HEK293T (cell line): ENCODE data around the gene TRPT1.

Source experiments
- CTCF ChIA-PET: fragments of 350-600 bp; formaldehyde crosslinking; extraction: SDS; loops from one replicate; lab custom pipeline; 2021; ENCODE audit warnings: antibody characterized with exemption, inconsistent platforms; lab: Yijun Ruan, JAX
- POLR2A ChIA-PET: fragments of 350-600 bp; formaldehyde crosslinking; extraction: SDS; loops from one replicate; lab custom pipeline; 2020; ENCODE audit warnings: antibody characterized with exemption, inconsistent platforms; lab: Yijun Ruan, JAX
- DNase-seq: peaks from one replicate; pipeline ENCODE4 v3.0.0; 2012; ENCODE audit warnings: mixed read lengths; ENCODE audit errors: extremely low spot score
- ARNT ChIP-seq: fragments of 450-650 bp; IDR thresholded peaks from 2 replicates; pipeline ENCODE4 v1.6.1; 2017; ENCODE audit warnings: mild to moderate bottlenecking
- BHLHE40 ChIP-seq: fragments of 450-650 bp; IDR thresholded peaks from 2 replicates; pipeline ENCODE4 v1.6.1; 2016; ENCODE audit warnings: mild to moderate bottlenecking, moderate library complexity, borderline replicate concordance
- CTBP1 ChIP-seq: fragments of 450-650 bp; IDR thresholded peaks from 2 replicates; pipeline ENCODE4 v1.6.1; 2016; ENCODE audit warnings: borderline replicate concordance
- ELF4 ChIP-seq: fragments of 450-650 bp; IDR thresholded peaks from 2 replicates; pipeline ENCODE4 v1.6.1; 2017; ENCODE audit warnings: antibody characterized with exemption
- FOXA1 ChIP-seq: fragments of 450-650 bp; IDR thresholded peaks from 2 replicates; pipeline ENCODE4 v1.6.1; 2016; ENCODE audit warnings: mild to moderate bottlenecking
- FOXK2 ChIP-seq: fragments of 450-650 bp; IDR thresholded peaks from 2 replicates; pipeline ENCODE4 v1.6.1; 2016; ENCODE audit warnings: mild to moderate bottlenecking
- FOXM1 ChIP-seq: fragments of 450-650 bp; IDR thresholded peaks from 2 replicates; pipeline ENCODE4 v1.6.1; 2017; ENCODE audit warnings: mild to moderate bottlenecking, borderline replicate concordance
- HDGF ChIP-seq: fragments of 450-650 bp; IDR thresholded peaks from 2 replicates; pipeline ENCODE4 v1.6.1; 2017; ENCODE audit warnings: antibody characterized with exemption, borderline replicate concordance
- L3MBTL2 ChIP-seq: fragments of 450-650 bp; conservative IDR thresholded peaks from 2 replicates; pipeline ENCODE4 v1.6.1; 2016; ENCODE audit warnings: mild to moderate bottlenecking
- LEF1 ChIP-seq: fragments of 450-650 bp; IDR thresholded peaks from 2 replicates; pipeline ENCODE4 v1.6.1; 2017; ENCODE audit warnings: mild to moderate bottlenecking, borderline replicate concordance
- NFRKB ChIP-seq: fragments of 450-650 bp; IDR thresholded peaks from 2 replicates; pipeline ENCODE4 v1.6.1; 2016; ENCODE audit warnings: mild to moderate bottlenecking, moderate library complexity
- SP1 ChIP-seq: fragments of 450-650 bp; IDR thresholded peaks from 2 replicates; pipeline ENCODE4 v1.6.1; 2017
- SUZ12 ChIP-seq: fragments of 450-650 bp; IDR thresholded peaks from 2 replicates; pipeline ENCODE4 v1.6.1; 2016; ENCODE audit warnings: mild to moderate bottlenecking
- TARDBP ChIP-seq: fragments of 450-650 bp; IDR thresholded peaks from 2 replicates; pipeline ENCODE4 v1.6.1; 2016
- ZNF384 ChIP-seq: fragments of 450-650 bp; IDR thresholded peaks from 2 replicates; pipeline ENCODE4 v1.6.1; 2016
- TF ChIP-seq, protein P1 (sequence below): fragments of 450-650 bp; IDR thresholded peaks from 2 replicates; pipeline ENCODE4 v1.6.1; 2016

TRPT1 gene

DNA sequence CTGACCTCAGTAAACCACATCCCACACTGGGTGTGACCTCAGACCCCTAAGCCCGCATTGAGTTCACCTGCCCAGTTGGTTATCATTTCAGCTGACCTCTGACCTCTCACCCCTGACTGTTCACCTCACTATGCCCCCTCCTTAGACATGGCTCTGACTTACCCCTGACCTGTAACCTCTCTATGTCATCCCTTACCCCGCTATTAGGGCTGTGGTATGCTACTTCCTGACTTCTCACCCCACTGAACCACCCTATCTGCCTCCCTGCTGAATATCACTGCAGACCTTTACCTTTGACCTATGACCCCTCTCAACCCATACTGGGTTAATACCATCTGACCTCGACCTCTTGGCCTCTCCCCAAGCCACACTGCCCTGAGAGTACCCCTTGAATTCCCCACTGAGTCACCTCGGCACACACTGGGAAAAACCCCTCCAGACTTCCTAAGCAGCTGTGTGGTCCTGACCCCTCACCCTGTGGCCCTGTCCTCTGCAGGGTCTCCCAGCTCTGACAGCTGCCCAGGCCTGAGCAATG is 33.6 kb upstream of the TRPT1 start:
- no peak for DNase-seq
- TF ChIP-seq FOXM1 = no peak
- TF ChIP-seq NFRKB = no peak
- TF ChIP-seq SP1 = no peak
- TF ChIP-seq CTBP1 = no peak
- no peak for TF ChIP-seq FOXA1
- no peak for TF ChIP-seq L3MBTL2
- POLR2A ChIA-PET = interaction anchor here (4.1 kb wide), 1 partner anchor 13 kb away, joined by 18 read pairs; the partner anchor contains the start of gene PPP1R14B
- CTCF ChIA-PET = no interaction called here

DNA sequence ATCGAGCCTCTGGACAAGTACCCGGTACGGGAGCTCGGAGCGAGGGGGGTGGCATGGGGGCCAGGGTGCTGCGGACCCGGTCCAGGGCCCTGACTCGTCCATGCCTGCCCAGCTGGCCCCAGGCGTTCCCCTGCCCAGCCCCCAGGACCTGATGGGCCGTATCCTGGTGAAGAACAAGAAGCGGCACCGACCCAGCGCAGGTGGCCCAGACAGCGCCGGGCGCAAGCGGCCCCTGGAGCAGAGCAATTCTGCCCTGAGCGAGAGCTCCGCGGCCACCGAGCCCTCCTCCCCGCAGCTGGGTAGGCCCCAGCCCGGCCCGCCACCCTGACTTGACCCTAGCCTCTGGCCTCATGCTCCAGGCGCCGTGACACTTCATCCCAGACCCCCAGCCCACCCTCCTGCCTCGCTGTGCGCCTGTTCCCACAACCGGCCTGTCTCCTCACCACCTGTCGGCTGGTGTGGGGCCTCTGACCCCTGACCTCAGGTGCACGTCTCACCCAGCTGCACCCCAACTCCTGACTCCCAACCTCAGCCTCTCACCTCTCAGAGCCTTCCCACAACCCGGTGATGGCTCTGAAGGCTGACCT is 33.1 kb upstream of the TRPT1 start:
- no peak for TF ChIP-seq HDGF

DNA sequence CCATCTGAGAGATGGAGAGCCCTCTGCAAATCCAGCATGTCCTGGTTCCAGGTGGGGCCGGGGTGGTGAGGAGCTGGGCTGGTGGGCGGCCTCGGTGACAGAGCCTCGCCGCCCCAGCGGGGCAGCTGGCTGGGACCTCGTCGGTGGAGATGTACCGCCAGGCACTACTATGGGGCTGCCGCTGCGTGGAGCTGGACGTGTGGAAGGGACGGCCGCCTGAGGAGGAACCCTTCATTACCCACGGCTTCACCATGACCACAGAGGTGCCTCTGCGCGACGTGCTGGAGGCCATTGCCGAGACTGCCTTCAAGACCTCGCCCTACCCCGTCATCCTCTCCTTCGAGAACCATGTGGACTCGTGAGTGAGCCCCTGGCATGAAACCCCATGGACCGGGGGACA is 32.4 kb upstream of the TRPT1 start:
- no peak for DNase-seq
- CTCF ChIA-PET = no interaction called here
- TF ChIP-seq SP1 (no peak), HDGF (no peak), NFRKB (no peak), LEF1 (no peak), L3MBTL2 (no peak)
- POLR2A ChIA-PET = interaction anchor here (0.9 to 4.1 kb wide), 2 partner anchors 11 to 12 kb away, joined by 3 to 18 read pairs; partner anchors contain the start of gene PPP1R14B

More for the DNA sequence above, 33.1 kb upstream of the TRPT1 start:
- DNase-seq = no peak
- ChIA-PET CTCF (no interaction called here), POLR2A (interaction anchor here (4.1 kb wide), 1 partner anchor 12 kb away, joined by 18 read pairs; the partner anchor contains the start of gene PPP1R14B)

DNA sequence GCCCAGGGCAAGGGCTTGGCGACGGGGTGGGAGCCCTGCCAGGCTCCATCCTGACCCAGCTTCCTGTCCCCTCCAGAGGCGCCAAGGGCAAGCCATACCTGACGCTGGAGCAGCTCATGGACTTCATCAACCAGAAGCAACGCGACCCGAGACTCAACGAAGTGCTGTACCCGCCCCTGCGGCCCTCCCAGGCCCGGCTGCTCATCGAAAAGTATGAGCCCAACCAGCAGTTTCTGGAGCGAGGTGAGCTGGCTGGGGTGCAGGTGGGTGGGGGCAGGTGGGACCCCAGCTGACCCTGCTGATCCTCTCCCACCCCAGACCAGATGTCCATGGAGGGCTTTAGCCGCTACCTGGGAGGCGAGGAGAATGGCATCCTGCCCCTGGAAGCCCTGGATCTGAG is 30.3 kb upstream of the TRPT1 start:
- TF ChIP-seq, protein P1, sequence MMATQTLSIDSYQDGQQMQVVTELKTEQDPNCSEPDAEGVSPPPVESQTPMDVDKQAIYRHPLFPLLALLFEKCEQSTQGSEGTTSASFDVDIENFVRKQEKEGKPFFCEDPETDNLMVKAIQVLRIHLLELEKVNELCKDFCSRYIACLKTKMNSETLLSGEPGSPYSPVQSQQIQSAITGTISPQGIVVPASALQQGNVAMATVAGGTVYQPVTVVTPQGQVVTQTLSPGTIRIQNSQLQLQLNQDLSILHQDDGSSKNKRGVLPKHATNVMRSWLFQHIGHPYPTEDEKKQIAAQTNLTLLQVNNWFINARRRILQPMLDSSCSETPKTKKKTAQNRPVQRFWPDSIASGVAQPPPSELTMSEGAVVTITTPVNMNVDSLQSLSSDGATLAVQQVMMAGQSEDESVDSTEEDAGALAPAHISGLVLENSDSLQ = no peak
- no peak for TF ChIP-seq ZNF384
- no peak for TF ChIP-seq HDGF
- TF ChIP-seq BHLHE40 = no peak
- no peak for TF ChIP-seq ARNT
- TF ChIP-seq NFRKB = no peak
- TF ChIP-seq SUZ12 = no peak
- TF ChIP-seq CTBP1 = no peak
- no peak for TF ChIP-seq L3MBTL2
- no peak for TF ChIP-seq ELF4
- no peak for DNase-seq
- ChIA-PET POLR2A (interaction anchor here (0.9 to 4.1 kb wide), 3 partner anchors 10 to 61 kb away, joined by 3 to 18 read pairs (median 6); partner anchors contain the start of genes FKBP2, PPP1R14B, PRDX5 and TRMT112), CTCF (no interaction called here)

DNA sequence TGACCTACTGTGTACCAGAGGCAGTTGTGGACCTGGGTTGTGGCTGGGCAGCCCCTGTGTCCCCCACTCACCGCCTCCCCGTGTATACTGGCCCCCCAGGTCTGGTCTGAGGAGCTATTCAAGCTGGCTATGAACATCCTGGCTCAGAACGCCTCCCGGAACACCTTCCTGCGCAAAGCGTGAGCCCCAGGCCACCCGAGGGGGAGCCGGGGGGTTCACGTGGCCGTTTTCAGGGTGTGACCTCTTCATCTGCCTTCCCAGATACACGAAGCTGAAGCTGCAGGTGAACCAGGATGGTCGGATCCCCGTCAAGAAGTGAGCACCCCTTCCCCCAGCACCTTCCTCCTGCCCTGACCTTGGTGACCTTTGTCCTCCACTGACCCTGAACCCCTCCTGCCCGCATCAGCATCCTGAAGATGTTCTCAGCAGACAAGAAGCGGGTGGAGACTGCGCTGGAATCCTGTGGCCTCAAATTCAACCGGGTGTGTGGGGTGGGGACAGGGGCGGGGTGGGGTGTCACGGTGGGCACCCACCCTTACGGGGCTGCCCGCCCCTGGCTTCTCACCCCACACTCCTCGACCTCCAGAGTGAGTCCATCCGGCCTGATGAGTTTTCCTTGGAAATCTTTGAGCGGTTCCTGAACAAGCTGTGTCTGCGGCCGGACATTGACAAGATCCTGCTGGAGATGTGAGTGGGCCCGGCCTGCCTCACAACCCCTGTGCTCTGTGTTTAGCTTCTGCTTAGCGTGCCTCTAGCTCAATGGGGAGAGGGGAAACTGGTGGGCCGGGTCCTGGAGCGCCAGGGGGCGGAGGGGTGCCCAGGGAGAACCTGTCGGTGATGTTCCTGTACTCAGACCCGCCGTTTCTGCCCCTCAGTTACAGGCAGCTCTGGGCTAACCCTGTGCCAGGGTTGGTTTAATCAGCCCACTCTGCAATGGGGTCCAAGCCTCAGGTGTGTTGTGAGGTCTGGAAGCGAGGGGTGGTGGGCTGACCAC is 29.4 kb upstream of the TRPT1 start:
- ChIA-PET CTCF (no interaction called here), POLR2A (interaction anchor here (0.8 to 4.1 kb wide), 5 partner anchors 9 to 62 kb away, joined by 3 to 18 read pairs (median 4); partner anchors contain the start of genes FKBP2, PPP1R14B, PRDX5 and TRMT112)
- DNase-seq = no peak
- TF ChIP-seq FOXM1 (no peak), TARDBP (no peak), L3MBTL2 (no peak), FOXK2 (no peak), NFRKB (no peak)
- TF ChIP-seq, protein P1 = no peak

DNA sequence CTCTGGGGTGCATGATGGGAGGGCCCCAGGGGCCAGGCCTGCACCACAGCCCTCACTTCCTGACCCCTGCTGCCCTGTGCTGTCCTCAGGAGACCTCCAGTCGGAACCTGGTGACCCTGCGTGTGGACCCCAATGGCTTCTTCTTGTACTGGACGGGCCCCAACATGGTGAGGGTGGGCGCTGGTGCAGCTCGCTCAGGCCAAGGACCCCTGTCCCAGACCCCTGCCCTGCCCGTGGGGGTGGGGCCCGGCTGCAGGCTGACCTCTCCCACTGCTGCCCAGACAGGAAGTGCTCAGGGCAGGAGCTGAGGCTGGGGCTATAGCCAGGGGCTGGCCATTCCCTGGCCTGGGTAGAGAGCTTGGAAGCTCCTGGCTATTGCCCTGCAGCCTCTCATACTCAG is 28.3 kb upstream of the TRPT1 start:
- DNase-seq = no peak
- CTCF ChIA-PET = no interaction called here
- POLR2A ChIA-PET = interaction anchor here (1.1 to 1.4 kb wide), 3 partner anchors 11 to 69 kb away, joined by 3 to 4 read pairs (median 4); no protein-coding TSS in a partner anchor
- TF ChIP-seq FOXM1 (no peak), SUZ12 (no peak), ELF4 (no peak)

DNA sequence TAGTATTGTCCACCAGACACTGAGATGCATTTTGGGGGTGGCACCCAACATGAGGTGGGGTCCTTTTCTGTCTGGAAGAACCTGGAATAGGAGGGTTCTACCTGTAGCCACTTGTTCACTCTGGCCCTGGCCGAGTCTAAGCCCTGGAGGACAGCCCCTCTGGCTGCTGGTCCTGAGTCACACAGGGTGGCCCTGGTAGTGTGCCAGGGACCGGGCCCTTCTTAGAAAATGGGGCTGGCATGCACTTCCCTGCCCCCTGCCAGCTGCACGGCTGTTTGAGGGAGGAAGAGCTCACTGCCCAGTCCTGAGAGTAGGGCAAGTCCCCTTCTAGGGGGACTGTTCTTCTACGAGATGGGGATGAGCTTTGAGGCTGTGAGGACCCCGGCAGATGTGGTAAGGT is 27.5 kb upstream of the TRPT1 start:
- no peak for TF ChIP-seq ZNF384
- TF ChIP-seq SP1 = no peak
- TF ChIP-seq CTBP1 = no peak
- TF ChIP-seq BHLHE40 = no peak
- TF ChIP-seq, protein P1 = no peak
- ChIA-PET POLR2A (interaction anchor here (1.1 to 1.4 kb wide), 3 partner anchors 10 to 68 kb away, joined by 3 to 4 read pairs (median 4); no protein-coding TSS in a partner anchor), CTCF (no interaction called here)
- no peak for DNase-seq
